ENCODE measurements around the gene TBC1D22B.
A peak's percentile ranks its signal among the peaks of the same experiment; 100 is the strongest.

The TBC1D22B gene

DNA sequence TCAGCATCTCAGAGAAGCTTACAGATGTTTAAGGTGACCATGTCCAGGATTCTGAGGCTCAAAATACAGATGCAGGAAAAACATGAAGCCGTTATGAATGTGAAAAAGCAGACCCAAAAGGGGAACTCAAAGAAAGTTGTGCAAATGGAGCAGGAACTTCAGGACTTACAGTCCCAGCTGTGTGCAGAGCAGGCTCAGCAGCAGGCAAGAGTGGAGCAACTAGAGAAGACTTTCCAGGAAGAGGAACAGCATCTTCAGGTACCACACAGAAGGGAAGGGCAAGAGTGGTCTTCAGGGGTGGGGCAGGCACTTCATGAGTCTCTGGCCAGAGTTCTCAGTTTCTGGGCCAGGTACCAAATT is 111.4 kb downstream of the TBC1D22B start:
- no peaks in the 10 kb centered on the region for H4K20me1 ChIP-seq (ENCODE audit: low read depth, low read length)
- H3F3A ChIP-seq (ENCODE audit: insufficient read depth), result 0 out of 2 replicates have a peak, but pooled peaks cover 6% of the 10 kb centered on the region
- TF ChIP-seq, protein P1, sequence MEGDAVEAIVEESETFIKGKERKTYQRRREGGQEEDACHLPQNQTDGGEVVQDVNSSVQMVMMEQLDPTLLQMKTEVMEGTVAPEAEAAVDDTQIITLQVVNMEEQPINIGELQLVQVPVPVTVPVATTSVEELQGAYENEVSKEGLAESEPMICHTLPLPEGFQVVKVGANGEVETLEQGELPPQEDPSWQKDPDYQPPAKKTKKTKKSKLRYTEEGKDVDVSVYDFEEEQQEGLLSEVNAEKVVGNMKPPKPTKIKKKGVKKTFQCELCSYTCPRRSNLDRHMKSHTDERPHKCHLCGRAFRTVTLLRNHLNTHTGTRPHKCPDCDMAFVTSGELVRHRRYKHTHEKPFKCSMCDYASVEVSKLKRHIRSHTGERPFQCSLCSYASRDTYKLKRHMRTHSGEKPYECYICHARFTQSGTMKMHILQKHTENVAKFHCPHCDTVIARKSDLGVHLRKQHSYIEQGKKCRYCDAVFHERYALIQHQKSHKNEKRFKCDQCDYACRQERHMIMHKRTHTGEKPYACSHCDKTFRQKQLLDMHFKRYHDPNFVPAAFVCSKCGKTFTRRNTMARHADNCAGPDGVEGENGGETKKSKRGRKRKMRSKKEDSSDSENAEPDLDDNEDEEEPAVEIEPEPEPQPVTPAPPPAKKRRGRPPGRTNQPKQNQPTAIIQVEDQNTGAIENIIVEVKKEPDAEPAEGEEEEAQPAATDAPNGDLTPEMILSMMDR (IDR thresholded peaks at IDR 0.05; ENCODE audit: insufficient read depth, low read length, poor library complexity, severe bottlenecking), result no peak
- no peak for TF ChIP-seq EZH2phosphoT487 (conservative IDR thresholded peaks at IDR 0.05; ENCODE audit: low read length)
- H3K36me3 ChIP-seq (ENCODE audit: low read length), result peaks cover 22% of the 10 kb centered on the region; the same call in 1 of the 2 replicates
- H3K4me2 ChIP-seq (ENCODE audit: low read depth, low read length, poor library complexity, severe bottlenecking), result no peak overlapping the region
- no peaks in the 10 kb centered on the region for H3K79me2 ChIP-seq (ENCODE audit: insufficient read depth, low read length)
- no peaks in the 10 kb centered on the region for H3K9me3 ChIP-seq (ENCODE audit: insufficient read depth, low read length)
- H3K27ac ChIP-seq (ENCODE audit: low read depth, low read length), result peak overlapping the region; percentile 30; the same call in 1 of the 2 replicates
- H3K27me3 ChIP-seq (ENCODE audit: low read length), result no peaks in the 10 kb centered on the region
- no peaks in the 10 kb centered on the region for H3K9me2 ChIP-seq (replicated peaks; ENCODE audit: insufficient read depth, low read length)
- no peak overlapping the region for H3K4me3 ChIP-seq (ENCODE audit: insufficient read depth, low read length, poor library complexity, severe bottlenecking)
- H2AFZ ChIP-seq (ENCODE audit: low read depth, low read length, severe bottlenecking), result no peak overlapping the region
- H3K9ac ChIP-seq (ENCODE audit: low read length), result no peak overlapping the region

DNA sequence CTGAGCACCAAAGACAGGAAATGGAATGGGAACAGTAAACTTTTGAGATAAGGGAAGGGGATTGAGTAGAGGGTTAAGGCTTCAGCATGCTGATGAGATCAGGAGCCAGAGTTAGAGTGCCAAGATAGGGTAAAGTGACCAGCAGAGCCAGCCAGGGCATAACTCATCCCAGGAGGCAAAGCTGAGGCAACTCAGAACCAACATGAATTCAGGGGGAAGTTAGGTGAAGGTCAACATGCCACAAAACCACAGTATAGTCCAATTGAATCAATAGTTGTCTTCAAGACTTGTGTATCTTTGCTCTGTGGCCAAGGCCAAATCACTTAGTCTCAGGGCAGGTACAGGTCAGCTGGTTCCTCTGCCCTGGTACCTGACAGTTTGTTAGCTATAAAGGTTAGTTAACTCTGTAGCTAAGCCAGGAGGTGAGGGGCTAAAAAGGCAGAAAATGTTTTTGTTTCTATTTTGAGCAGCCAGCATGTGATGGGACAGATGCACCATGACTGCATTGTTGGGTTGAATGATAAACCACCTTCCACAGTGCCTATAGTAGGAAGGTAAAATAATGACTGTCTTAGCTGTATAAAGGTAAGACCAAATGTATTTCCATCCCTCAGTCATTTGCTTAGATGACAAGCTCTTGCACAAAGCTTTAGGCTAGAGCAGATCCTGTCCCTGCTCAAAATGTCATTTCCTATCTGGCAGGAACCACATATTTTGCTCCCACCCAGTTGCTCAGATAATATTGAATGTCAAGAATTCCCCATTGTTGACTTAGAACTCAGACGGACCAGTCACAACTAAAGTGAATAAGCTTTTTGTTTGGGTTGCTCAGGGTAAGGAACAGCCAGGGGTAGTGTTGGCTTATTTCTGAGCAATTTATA is 112.0 kb downstream of the TBC1D22B start:
- no peaks in the 10 kb centered on the region for H3K27me3 ChIP-seq (ENCODE audit: low read length)
- H2AFZ ChIP-seq (ENCODE audit: low read depth, low read length, severe bottlenecking), result no peak overlapping the region
- H3K27ac ChIP-seq (ENCODE audit: low read depth, low read length), result peak overlapping the region; percentile 9
- no peaks in the 10 kb centered on the region for H3K9me2 ChIP-seq (replicated peaks; ENCODE audit: insufficient read depth, low read length)
- 0 out of 2 replicates have a peak, but pooled peaks cover 6% of the 10 kb centered on the region for H3F3A ChIP-seq (ENCODE audit: insufficient read depth)
- no peak overlapping the region for H3K4me3 ChIP-seq (ENCODE audit: insufficient read depth, low read length, poor library complexity, severe bottlenecking)
- H3K9me3 ChIP-seq (ENCODE audit: insufficient read depth, low read length), result no peaks in the 10 kb centered on the region
- no peak for TF ChIP-seq EZH2phosphoT487 (conservative IDR thresholded peaks at IDR 0.05; ENCODE audit: low read length)
- TF ChIP-seq, protein P1 (IDR thresholded peaks at IDR 0.05; ENCODE audit: insufficient read depth, low read length, poor library complexity, severe bottlenecking), result no peak
- no peak overlapping the region for H3K4me2 ChIP-seq (ENCODE audit: low read depth, low read length, poor library complexity, severe bottlenecking)
- no peak overlapping the region for H3K9ac ChIP-seq (ENCODE audit: low read length)
- no peaks in the 10 kb centered on the region for H3K79me2 ChIP-seq (ENCODE audit: insufficient read depth, low read length)
- H3K36me3 ChIP-seq (ENCODE audit: low read length), result peaks cover 22% of the 10 kb centered on the region; the same call in 1 of the 2 replicates
- H4K20me1 ChIP-seq (ENCODE audit: low read depth, low read length), result no peaks in the 10 kb centered on the region

GRCh38 chr6:37371154-37372083 is 113.8 kb downstream of the TBC1D22B start:
- H2AFZ ChIP-seq (ENCODE audit: low read depth, low read length, severe bottlenecking), result no peak overlapping the region
- H3K4me3 ChIP-seq (ENCODE audit: insufficient read depth, low read length, poor library complexity, severe bottlenecking), result no peak overlapping the region
- peaks cover 22% of the 10 kb centered on the region; the same call in 1 of the 2 replicates for H3K36me3 ChIP-seq (ENCODE audit: low read length)
- no peaks in the 10 kb centered on the region for H3K27me3 ChIP-seq (ENCODE audit: low read length)
- H4K20me1 ChIP-seq (ENCODE audit: low read depth, low read length), result no peaks in the 10 kb centered on the region
- no peaks in the 10 kb centered on the region for H3K9me3 ChIP-seq (ENCODE audit: insufficient read depth, low read length)
- H3F3A ChIP-seq (ENCODE audit: insufficient read depth), result peaks cover 18% of the 10 kb centered on the region
- H3K27ac ChIP-seq (ENCODE audit: low read depth, low read length), result peak overlapping the region; percentile 48
- TF ChIP-seq EZH2phosphoT487 (conservative IDR thresholded peaks at IDR 0.05; ENCODE audit: low read length), result no peak
- TF ChIP-seq, protein P1 (IDR thresholded peaks at IDR 0.05; ENCODE audit: insufficient read depth, low read length, poor library complexity, severe bottlenecking), result no peak
- H3K4me2 ChIP-seq (ENCODE audit: low read depth, low read length, poor library complexity, severe bottlenecking), result no peak overlapping the region
- no peak overlapping the region for H3K9ac ChIP-seq (ENCODE audit: low read length)
- no peaks in the 10 kb centered on the region for H3K79me2 ChIP-seq (ENCODE audit: insufficient read depth, low read length)
- no peaks in the 10 kb centered on the region for H3K9me2 ChIP-seq (replicated peaks; ENCODE audit: insufficient read depth, low read length)

Measured in SU-DHL-6 (cell line).